Brain microvascular endothelial cell (primary cell): ENCODE measurements around the gene LHFPL6.

ENCODE experiments used
- DNase-seq: peaks from one replicate; pipeline ENCODE4 v3.0.0-alpha.2; 2020
- H3K27ac ChIP-seq: fragments of 250-450 bp; sonication (Bioruptor Pico); 2 replicates; pipeline ENCODE4 v1.5.1; 2020; ENCODE audit warnings: mild to moderate bottlenecking, moderate library complexity
- H3K27me3 ChIP-seq: fragments of 250-450 bp; sonication (Bioruptor Pico); replicated peaks from 2 replicates; pipeline ENCODE4 v1.5.1; 2020; ENCODE audit warnings: mild to moderate bottlenecking
- H3K36me3 ChIP-seq: fragments of 250-450 bp; sonication (Bioruptor Pico); replicated peaks from 2 replicates; pipeline ENCODE4 v1.5.1; 2020; ENCODE audit warnings: mild to moderate bottlenecking
- H3K4me3 ChIP-seq: 2 replicates; pipeline ENCODE4 v1.5.1; 2011; ENCODE audit warnings: low read depth, mild to moderate bottlenecking, control low read depth, low read length, moderate library complexity
- CTCF ChIP-seq: IDR thresholded peaks from 2 replicates; pipeline ENCODE4 v1.5.1; 2011; ENCODE audit warnings: low read depth, mild to moderate bottlenecking, moderate library complexity, low read length, control low read depth, inconsistent platforms; ENCODE audit errors: missing control alignments
- in situ Hi-C: cut with HindIII; loops from 2 replicates; pipeline ENCODE4 v1.10.0; 2017; ENCODE audit warnings: low sequenced_read_pairs, low pct_ligation_motif_present

Gene LHFPL6

GRCh38 chr13:39590466-39591036 lies 12.4 kb downstream of the LHFPL6 start:
- H3K27me3 ChIP-seq, result no peaks in the 10 kb centered on the region
- no peak for DNase-seq
- no peaks in the 10 kb centered on the region for H3K36me3 ChIP-seq
- TF ChIP-seq CTCF, result no peak
- in situ Hi-C loops, result no loop called here
- H3K4me3 ChIP-seq, result no peak overlapping the region
- H3K27ac ChIP-seq, result no peak overlapping the region

GRCh38 chr13:39588384-39588783 lies 14.6 kb downstream of the LHFPL6 start:
- H3K27ac ChIP-seq, result no peak overlapping the region
- DNase-seq, result no peak
- in situ Hi-C loops, result no loop called here
- no peaks in the 10 kb centered on the region for H3K27me3 ChIP-seq
- no peak for TF ChIP-seq CTCF
- H3K36me3 ChIP-seq, result no peaks in the 10 kb centered on the region
- H3K4me3 ChIP-seq, result no peak overlapping the region

GRCh38 chr13:39587939-39588338 lies 15.1 kb downstream of the LHFPL6 start:
- no peak for DNase-seq
- in situ Hi-C loops, result no loop called here
- H3K27me3 ChIP-seq, result no peaks in the 10 kb centered on the region
- TF ChIP-seq CTCF, result no peak
- no peak overlapping the region for H3K4me3 ChIP-seq
- no peaks in the 10 kb centered on the region for H3K36me3 ChIP-seq
- no peak overlapping the region for H3K27ac ChIP-seq

GRCh38 chr13:39586958-39587605 lies 15.9 kb downstream of the LHFPL6 start:
- Histone ChIP-seq H3K36me3 (no peaks in the 10 kb centered on the region), H3K27me3 (no peaks in the 10 kb centered on the region), H3K27ac (no peak overlapping the region), H3K4me3 (no peak overlapping the region)
- no peak for TF ChIP-seq CTCF
- DNase-seq, result no peak
- in situ Hi-C loops, result no loop called here

GRCh38 chr13:39586151-39586550 lies 16.8 kb downstream of the LHFPL6 start:
- H3K4me3 ChIP-seq, result no peak overlapping the region
- in situ Hi-C loops, result no loop called here
- no peaks in the 10 kb centered on the region for H3K27me3 ChIP-seq
- TF ChIP-seq CTCF, result no peak
- H3K36me3 ChIP-seq, result no peaks in the 10 kb centered on the region
- no peak overlapping the region for H3K27ac ChIP-seq
- DNase-seq, result no peak

- no peak for DNase-seq
- H3K36me3 ChIP-seq, result no peaks in the 10 kb centered on the region
- no peaks in the 10 kb centered on the region for H3K27me3 ChIP-seq
- TF ChIP-seq CTCF, result no peak
- in situ Hi-C loops, result no loop called here
- no peak overlapping the region for H3K4me3 ChIP-seq
- no peak overlapping the region for H3K27ac ChIP-seq
Observed at GRCh38 chr13:39585219-39585618, 17.8 kb downstream of the LHFPL6 start.
